GM12864 (cell line): Measurements from ENCODE around the gene DNAJB5.
A peak's percentile ranks its signal among the peaks of the same experiment; 100 is the strongest.
"Not testable (repeated sequence)": the region's sequence is repeated elsewhere in the genome, so short reads cannot be mapped to it uniquely, and the experiment has no call there.

ENCODE experiments used
- DNase-seq: peaks from one replicate; pipeline ENCODE4 v3.0.0-alpha.2; 2011; ENCODE audit warnings: low read depth
- H3K4me3 ChIP-seq: 2 replicates; pipeline ENCODE4 v1.5.1; 2011; ENCODE audit warnings: mild to moderate bottlenecking, low read depth, low read length, control low read depth
- CTCF ChIP-seq: IDR thresholded peaks from 2 replicates; pipeline ENCODE4 v1.5.1; 2011; ENCODE audit warnings: low read depth, mild to moderate bottlenecking, moderate library complexity, low read length, control low read depth, inconsistent platforms; ENCODE audit errors: missing control alignments

DNAJB5 gene

DNA sequence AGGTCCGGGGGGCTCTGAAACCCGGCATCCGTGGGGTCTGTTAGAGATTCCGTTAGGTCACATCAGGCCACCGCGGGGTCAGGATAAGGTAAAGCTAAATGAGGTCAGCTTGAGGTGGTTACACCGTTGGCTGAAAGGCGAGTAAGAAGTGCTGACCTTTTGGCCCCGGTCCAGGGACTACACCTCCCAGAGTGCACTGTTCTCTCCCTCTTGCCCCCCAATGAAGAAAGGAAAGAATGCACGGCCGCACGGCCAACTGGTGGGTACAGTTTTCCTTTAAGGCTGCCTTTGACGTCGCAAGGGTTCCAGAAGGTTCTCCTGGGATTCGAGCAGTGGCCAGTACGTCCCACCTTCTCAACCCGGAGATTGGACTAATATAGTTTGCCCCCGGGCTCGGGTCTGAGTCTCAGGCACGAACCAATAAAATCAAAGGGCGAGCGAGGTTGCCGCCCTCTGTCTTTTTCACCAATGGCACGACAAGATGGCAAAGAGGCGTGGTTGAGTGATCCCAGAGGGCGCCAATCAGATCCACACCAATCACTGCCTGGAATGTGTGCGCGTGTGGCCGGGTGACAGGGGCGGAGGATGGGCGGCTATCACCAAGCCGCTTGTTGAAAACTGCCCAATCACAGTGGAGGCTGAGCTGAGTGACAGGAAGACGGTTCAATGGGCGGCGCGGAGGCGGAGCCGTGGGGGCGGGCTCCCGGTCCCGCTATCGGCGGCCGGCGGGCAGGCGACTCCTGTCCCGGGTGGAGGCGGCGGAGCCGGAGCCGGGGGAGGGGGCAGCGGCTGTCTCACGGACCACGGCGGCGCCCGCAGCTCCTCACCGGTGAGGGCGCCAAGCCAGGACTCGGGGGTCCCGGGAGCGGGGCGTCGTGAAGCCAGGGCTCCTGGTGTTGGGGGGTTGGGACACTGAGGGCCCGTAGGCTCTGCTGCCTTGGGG lies at the start of gene DNAJB5:
Gene DNAJB5, plus strand, starts transcription at position 743 of the 943 bp plus-strand sequence. CDS start 886 bp downstream, outside the sequence.
- peak; percentile 98 for DNase-seq
- H3K4me3 ChIP-seq = peak within 1 kb of the TSS; percentile 79
- TF ChIP-seq CTCF = no peak

DNA sequence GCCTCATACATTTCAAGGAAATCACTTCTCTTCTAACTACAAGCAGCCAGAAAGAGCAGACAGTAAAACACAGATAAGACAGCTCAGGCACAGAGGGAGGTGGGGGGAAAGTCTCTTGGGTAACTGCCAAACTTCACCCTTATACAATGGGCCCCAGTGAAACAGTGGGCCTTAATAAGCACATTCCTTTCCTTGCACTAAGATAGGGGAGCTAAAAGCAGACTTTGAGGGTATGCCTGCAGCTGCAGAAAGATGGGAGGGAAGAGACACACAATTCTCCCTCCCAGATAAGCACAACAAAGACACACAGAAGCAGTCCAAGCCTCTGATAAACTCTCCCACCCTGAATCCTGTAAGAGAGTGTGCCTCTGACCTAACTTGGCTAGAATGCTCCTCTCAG lies 49.6 kb upstream of the DNAJB5 start:
- not testable (repeated sequence) for H3K4me3 ChIP-seq, DNase-seq

GRCh38 chr9:34948451-34948850 lies 41.1 kb upstream of the DNAJB5 start:
- no peak for DNase-seq
- H3K4me3 ChIP-seq = no peak overlapping the region
- no peak for TF ChIP-seq CTCF

- no peak overlapping the region for H3K4me3 ChIP-seq
- TF ChIP-seq CTCF = no peak
- no peak for DNase-seq
Measured at GRCh38 chr9:34954225-34954624, 35.3 kb upstream of the DNAJB5 start.

DNA sequence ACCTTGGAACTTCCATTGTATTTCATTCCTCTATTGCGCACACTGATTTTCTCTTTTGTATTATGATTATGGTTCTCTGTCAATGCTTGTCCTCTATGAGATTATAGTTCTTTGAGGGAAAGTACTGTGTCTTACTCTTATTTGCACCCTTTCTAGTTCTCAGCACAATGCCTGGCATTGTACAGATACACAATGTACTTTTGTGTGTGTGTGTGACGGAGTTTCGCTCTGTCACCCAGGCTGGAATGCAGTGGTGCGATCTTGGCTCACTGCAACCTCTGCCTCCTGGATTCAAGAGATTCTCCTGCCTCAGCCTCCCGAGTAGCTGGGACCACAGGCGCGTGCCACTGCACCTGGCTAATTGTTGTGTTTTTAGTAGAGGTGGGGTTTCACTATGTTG lies 33.5 kb upstream of the DNAJB5 start:
- H3K4me3 ChIP-seq, DNase-seq: not testable (repeated sequence)

DNA sequence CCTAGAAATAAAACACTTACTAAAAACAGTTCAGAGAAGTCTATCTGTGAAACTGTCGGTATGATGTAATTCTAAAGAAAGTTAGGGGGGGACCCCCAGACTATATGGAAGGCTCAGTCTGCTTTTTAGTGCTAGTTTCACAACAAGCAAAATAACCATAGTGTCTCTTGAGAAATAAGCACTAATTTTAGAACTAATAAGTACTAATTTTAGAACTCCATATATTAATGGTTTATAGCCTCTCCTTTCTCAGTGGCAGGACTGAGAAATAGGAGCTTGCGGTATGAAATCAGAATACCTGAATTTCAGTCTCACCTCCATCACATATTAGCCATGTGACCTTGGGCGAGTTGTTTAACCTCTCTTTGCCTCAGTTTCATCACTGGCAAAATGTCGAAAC lies 32.9 kb upstream of the DNAJB5 start:
- TF ChIP-seq CTCF = no peak
- H3K4me3 ChIP-seq = no peak overlapping the region
- no peak for DNase-seq

- H3K4me3 ChIP-seq = no peak within 1 kb of the TSS
- DNase-seq = no peak
Measured at GRCh38 chr9:34957492-34958410, 31.8 kb upstream of the DNAJB5 start, which contains the start of gene PHF24. Gene PHF24 (plus strand): TSS chr9:34958285. CDS start chr9:34971299, 13,014 bp downstream.

More at GRCh38 chr9:34957492-34958410, 31.8 kb upstream of the DNAJB5 start, which contains the start of gene PHF24:
- TF ChIP-seq CTCF = no peak
